Measurements from ENCODE around the gene CFAP107.
"Not testable (repeated sequence)": the region's sequence is repeated elsewhere in the genome, so short reads cannot be mapped to it uniquely, and the experiment has no call there.

The CFAP107 gene

GRCh38 chr1:12712929-12713328 lies 33.1 kb upstream of the CFAP107 start:
- no peak for TF ChIP-seq CTCF (IDR thresholded peaks at IDR 0.05; ENCODE audit: insufficient read depth, low read length, poor library complexity, severe bottlenecking)
- DNase-seq (ENCODE audit: extremely low read depth, insufficient read length): no peak
- Histone ChIP-seq H3K36me3 (ENCODE audit: control insufficient read depth, insufficient read depth, low read length) (no peaks in the 10 kb centered on the region), H3K4me3 (replicated peaks; ENCODE audit: low read depth, low read length) (no peak overlapping the region), H3K27me3 (replicated peaks; ENCODE audit: control insufficient read depth, insufficient read depth, low read length) (no peaks in the 10 kb centered on the region; the same call in 1 of the 2 replicates)

- not testable (repeated sequence) for H3K27me3 ChIP-seq (replicated peaks; ENCODE audit: control insufficient read depth, insufficient read depth, low read length); H3K4me3 ChIP-seq (replicated peaks; ENCODE audit: low read depth, low read length); H3K36me3 ChIP-seq (ENCODE audit: control insufficient read depth, insufficient read depth, low read length); DNase-seq (ENCODE audit: extremely low read depth, insufficient read length)
Observed at GRCh38 chr1:12713651-12714050, 32.3 kb upstream of the CFAP107 start.

- H3K4me3 ChIP-seq (replicated peaks; ENCODE audit: low read depth, low read length): no peak overlapping the region
- TF ChIP-seq CTCF (IDR thresholded peaks at IDR 0.05; ENCODE audit: insufficient read depth, low read length, poor library complexity, severe bottlenecking): no peak
- no peaks in the 10 kb centered on the region for H3K36me3 ChIP-seq (ENCODE audit: control insufficient read depth, insufficient read depth, low read length)
- DNase-seq (ENCODE audit: extremely low read depth, insufficient read length): no peak
- H3K27me3 ChIP-seq (replicated peaks; ENCODE audit: control insufficient read depth, insufficient read depth, low read length): no peaks in the 10 kb centered on the region; the same call in 1 of the 2 replicates
Observed at GRCh38 chr1:12714710-12715475, 31.1 kb upstream of the CFAP107 start.

- H3K4me3 ChIP-seq (replicated peaks; ENCODE audit: low read depth, low read length): no peak within 1 kb of the TSS
- H3K36me3 ChIP-seq (ENCODE audit: control insufficient read depth, insufficient read depth, low read length): no peaks in the 10 kb centered on the region
- TF ChIP-seq CTCF (IDR thresholded peaks at IDR 0.05; ENCODE audit: insufficient read depth, low read length, poor library complexity, severe bottlenecking): no peak
- H3K27me3 ChIP-seq (replicated peaks; ENCODE audit: control insufficient read depth, insufficient read depth, low read length): no peaks in the 10 kb centered on the region; the same call in 1 of the 2 replicates
- no peak for DNase-seq (ENCODE audit: extremely low read depth, insufficient read length)
Observed at GRCh38 chr1:12715896-12716437, 30.0 kb upstream of the CFAP107 start, which contains the start of gene AADACL3. Gene AADACL3, plus strand, starts transcription at chr1:12716110. Its CDS starts 67 bp downstream, at chr1:12716177.

GRCh38 chr1:12717301-12717838 lies 28.6 kb upstream of the CFAP107 start:
- no peak for DNase-seq (ENCODE audit: extremely low read depth, insufficient read length)
- no peak for TF ChIP-seq CTCF (IDR thresholded peaks at IDR 0.05; ENCODE audit: insufficient read depth, low read length, poor library complexity, severe bottlenecking)
- no peaks in the 10 kb centered on the region; the same call in 1 of the 2 replicates for H3K27me3 ChIP-seq (replicated peaks; ENCODE audit: control insufficient read depth, insufficient read depth, low read length)
- no peaks in the 10 kb centered on the region for H3K36me3 ChIP-seq (ENCODE audit: control insufficient read depth, insufficient read depth, low read length)
- H3K4me3 ChIP-seq (replicated peaks; ENCODE audit: low read depth, low read length): no peak overlapping the region

GRCh38 chr1:12722626-12723025 lies 23.4 kb upstream of the CFAP107 start:
- H3K36me3 ChIP-seq (ENCODE audit: control insufficient read depth, insufficient read depth, low read length): no peaks in the 10 kb centered on the region
- no peak overlapping the region for H3K4me3 ChIP-seq (replicated peaks; ENCODE audit: low read depth, low read length)
- DNase-seq (ENCODE audit: extremely low read depth, insufficient read length): no peak
- no peaks in the 10 kb centered on the region for H3K27me3 ChIP-seq (replicated peaks; ENCODE audit: control insufficient read depth, insufficient read depth, low read length)
- TF ChIP-seq CTCF (IDR thresholded peaks at IDR 0.05; ENCODE audit: insufficient read depth, low read length, poor library complexity, severe bottlenecking): no peak

Measured in GM06990 (cell line).